Smooth muscle cell (in vitro differentiated cells): ENCODE data around the gene ZNF581. TPM values are rescaled to one million over a fixed set of nuclear protein-coding genes. Genes with fewer than 3 reads are reported as not detected.

Experiments used
- DNase-seq: peaks from one replicate; lab custom pipeline; 2025; ENCODE audit not compliant: unreplicated experiment; lab: John Stamatoyannopoulos, UW
- H2AFZ ChIP-seq: fragments of 200-600 bp; sonication (generic); 2 replicates; pipeline ENCODE4 v1.6.0; 2016; ENCODE audit warnings: antibody characterized with exemption, low read depth, mild to moderate bottlenecking
- H3F3A ChIP-seq: fragments of 200-600 bp; sonication (generic); 2 replicates; pipeline ENCODE4 v1.6.0; 2017; ENCODE audit warnings: antibody characterized with exemption, low read depth
- H3K27ac ChIP-seq: fragments of 200-600 bp; sonication (generic); 2 replicates; pipeline ENCODE4 v1.5.1; 2016; ENCODE audit warnings: low read depth, mild to moderate bottlenecking
- H3K27me3 ChIP-seq: fragments of 200-600 bp; sonication (generic); 2 replicates; pipeline ENCODE4 v1.6.1; 2016; ENCODE audit warnings: low read depth, mild to moderate bottlenecking
- H3K36me3 ChIP-seq: fragments of 200-600 bp; sonication (generic); 2 replicates; pipeline ENCODE4 v1.5.1; 2016; ENCODE audit warnings: low read depth
- H3K4me1 ChIP-seq: fragments of 200-600 bp; sonication (generic); 2 replicates; pipeline ENCODE4 v1.5.1; 2016; ENCODE audit warnings: low read depth
- H3K4me2 ChIP-seq: fragments of 200-600 bp; sonication (generic); 2 replicates; pipeline ENCODE4 v1.6.0; 2016; ENCODE audit warnings: mild to moderate bottlenecking
- H3K4me3 ChIP-seq: fragments of 200-600 bp; sonication (generic); 2 replicates; pipeline ENCODE4 v1.5.1; 2016; ENCODE audit warnings: mild to moderate bottlenecking
- H3K79me2 ChIP-seq: fragments of 200-600 bp; sonication (generic); 2 replicates; pipeline ENCODE4 v1.6.0; 2016; ENCODE audit warnings: low read depth, mild to moderate bottlenecking
- H3K9ac ChIP-seq: fragments of 200-600 bp; sonication (generic); 2 replicates; pipeline ENCODE4 v1.6.0; 2016; ENCODE audit warnings: low read depth
- H3K9me3 ChIP-seq: fragments of 200-600 bp; sonication (generic); replicated peaks from 2 replicates; pipeline ENCODE4 v1.5.1; 2016; ENCODE audit warnings: low read depth
- H4K20me1 ChIP-seq: fragments of 200-600 bp; sonication (generic); 2 replicates; pipeline ENCODE4 v1.6.0; 2016; ENCODE audit warnings: low read depth
- whole genome bisulfite sequencing: methylation state at CpG from one replicate; pipeline ENCODE4 v1.1.7; 2016; ENCODE audit warnings: low lambda C conversion rate; 5-methylcytosine and 5-hydroxymethylcytosine counted together
- polyA plus RNA-seq: library from polyadenylated mRNA; unstranded; fragments of >200 nt; fragmentation: Nextera tagmentation; extraction: Ambion mirVana; gene quantifications from 2 replicates; pipeline ENCODE4 v1.2.1, GENCODE V29; 2016
- total RNA-seq: library from RNA; depleted of rRNA; stranded (reverse); fragments of >200 nt; gene quantifications from 2 replicates; pipeline ENCODE4 v1.2.3, GENCODE V29; 2014
- TF ChIP-seq, protein P1 (sequence below): fragments of 200-600 bp; sonication (generic); IDR thresholded peaks from 2 replicates; pipeline ENCODE4 v1.5.1; 2017; ENCODE audit warnings: borderline replicate concordance, mild to moderate bottlenecking, antibody characterized with exemption; ENCODE audit not compliant: insufficient read depth, poor library complexity, severe bottlenecking

Gene ZNF581
- total and polyA plus RNA-seq, 2 experiments from 2014 or later: 10.0 to 21.4 TPM

DNA sequence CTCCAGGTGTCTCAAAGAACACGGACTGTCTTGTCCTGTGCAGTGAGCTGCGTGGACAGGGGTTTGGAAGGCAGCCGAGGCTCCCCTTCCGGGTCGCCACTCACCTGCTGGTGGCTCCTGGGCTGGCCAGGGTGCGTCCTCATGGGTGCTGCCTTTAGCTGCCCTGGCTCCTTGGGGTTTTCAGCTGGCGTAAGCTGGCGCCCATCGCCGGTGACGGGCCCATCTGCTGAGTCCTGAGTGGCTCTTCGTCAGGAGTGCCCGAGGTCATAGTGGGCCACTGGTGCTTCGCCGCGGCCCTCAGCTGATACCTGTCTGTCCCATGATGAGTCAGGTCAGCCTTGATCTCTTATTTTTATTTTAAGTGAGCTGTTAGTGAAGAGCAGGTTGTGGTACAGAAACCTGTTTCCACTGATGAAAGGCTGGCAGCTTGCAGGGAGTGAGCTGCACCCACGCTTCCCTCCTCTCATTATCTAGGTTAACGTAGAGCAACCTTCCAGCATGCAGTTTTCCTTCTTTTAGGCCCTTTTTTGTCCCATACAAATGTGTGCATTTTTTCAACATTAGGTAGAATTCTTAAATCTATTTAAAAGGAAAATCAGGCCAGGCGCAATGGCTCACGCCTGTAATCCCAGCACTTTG, 50.0 kb downstream of the ZNF581 start:
- H3K9me3 ChIP-seq: no peaks in the 10 kb centered on the region
- H3K4me1 ChIP-seq: no peaks in the 10 kb centered on the region
- no peaks in the 10 kb centered on the region for H3K27me3 ChIP-seq
- no peaks in the 10 kb centered on the region for H3K36me3 ChIP-seq
- TF ChIP-seq, protein P1, sequence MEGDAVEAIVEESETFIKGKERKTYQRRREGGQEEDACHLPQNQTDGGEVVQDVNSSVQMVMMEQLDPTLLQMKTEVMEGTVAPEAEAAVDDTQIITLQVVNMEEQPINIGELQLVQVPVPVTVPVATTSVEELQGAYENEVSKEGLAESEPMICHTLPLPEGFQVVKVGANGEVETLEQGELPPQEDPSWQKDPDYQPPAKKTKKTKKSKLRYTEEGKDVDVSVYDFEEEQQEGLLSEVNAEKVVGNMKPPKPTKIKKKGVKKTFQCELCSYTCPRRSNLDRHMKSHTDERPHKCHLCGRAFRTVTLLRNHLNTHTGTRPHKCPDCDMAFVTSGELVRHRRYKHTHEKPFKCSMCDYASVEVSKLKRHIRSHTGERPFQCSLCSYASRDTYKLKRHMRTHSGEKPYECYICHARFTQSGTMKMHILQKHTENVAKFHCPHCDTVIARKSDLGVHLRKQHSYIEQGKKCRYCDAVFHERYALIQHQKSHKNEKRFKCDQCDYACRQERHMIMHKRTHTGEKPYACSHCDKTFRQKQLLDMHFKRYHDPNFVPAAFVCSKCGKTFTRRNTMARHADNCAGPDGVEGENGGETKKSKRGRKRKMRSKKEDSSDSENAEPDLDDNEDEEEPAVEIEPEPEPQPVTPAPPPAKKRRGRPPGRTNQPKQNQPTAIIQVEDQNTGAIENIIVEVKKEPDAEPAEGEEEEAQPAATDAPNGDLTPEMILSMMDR: no peak
- H3K4me3 ChIP-seq: no peak overlapping the region
- H3K79me2 ChIP-seq: no peaks in the 10 kb centered on the region
- H3F3A ChIP-seq: no peaks in the 10 kb centered on the region
- WGBS: 95% methylated on average over 20 of the region's 20 CpGs
- H4K20me1 ChIP-seq: peaks cover 29% of the 10 kb centered on the region
- H3K9ac ChIP-seq: no peak overlapping the region
- no peak overlapping the region for H2AFZ ChIP-seq
- no peak for DNase-seq
- no peak overlapping the region for H3K4me2 ChIP-seq
- H3K27ac ChIP-seq: no peak overlapping the region

DNA sequence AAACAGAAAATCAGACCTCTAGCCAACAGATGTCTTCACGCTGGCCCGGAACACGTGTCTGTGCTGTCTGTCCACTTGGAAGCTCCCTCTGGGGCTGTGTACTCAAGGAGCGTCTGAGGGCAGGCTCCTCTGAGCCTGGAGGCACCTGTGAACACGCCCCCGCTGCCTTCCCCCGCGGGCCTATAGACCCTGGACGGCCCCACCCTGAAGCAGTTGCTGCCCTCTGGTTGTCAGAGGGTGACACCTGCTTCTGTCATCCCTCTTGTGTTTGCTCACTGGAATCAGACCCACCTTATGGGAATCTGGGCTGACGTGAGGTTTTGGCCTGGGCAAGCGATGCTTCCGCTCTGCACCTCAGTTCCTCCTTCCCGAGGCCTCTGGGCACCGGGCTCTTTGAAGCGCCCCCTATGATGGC, 50.8 kb downstream of the ZNF581 start:
- no peak overlapping the region for H2AFZ ChIP-seq
- no peak overlapping the region for H3K27ac ChIP-seq
- H3K36me3 ChIP-seq: no peaks in the 10 kb centered on the region
- no peak overlapping the region for H3K9ac ChIP-seq
- H3F3A ChIP-seq: no peaks in the 10 kb centered on the region
- H3K4me3 ChIP-seq: no peak overlapping the region
- no peaks in the 10 kb centered on the region for H3K4me1 ChIP-seq
- no peaks in the 10 kb centered on the region for H3K9me3 ChIP-seq
- no peak overlapping the region for H3K4me2 ChIP-seq
- H3K27me3 ChIP-seq: no peaks in the 10 kb centered on the region
- DNase-seq: no peak
- WGBS: 95% methylated on average over 15 of the region's 15 CpGs
- peaks cover 21% of the 10 kb centered on the region for H4K20me1 ChIP-seq
- TF ChIP-seq, protein P1: no peak
- H3K79me2 ChIP-seq: no peaks in the 10 kb centered on the region

DNA sequence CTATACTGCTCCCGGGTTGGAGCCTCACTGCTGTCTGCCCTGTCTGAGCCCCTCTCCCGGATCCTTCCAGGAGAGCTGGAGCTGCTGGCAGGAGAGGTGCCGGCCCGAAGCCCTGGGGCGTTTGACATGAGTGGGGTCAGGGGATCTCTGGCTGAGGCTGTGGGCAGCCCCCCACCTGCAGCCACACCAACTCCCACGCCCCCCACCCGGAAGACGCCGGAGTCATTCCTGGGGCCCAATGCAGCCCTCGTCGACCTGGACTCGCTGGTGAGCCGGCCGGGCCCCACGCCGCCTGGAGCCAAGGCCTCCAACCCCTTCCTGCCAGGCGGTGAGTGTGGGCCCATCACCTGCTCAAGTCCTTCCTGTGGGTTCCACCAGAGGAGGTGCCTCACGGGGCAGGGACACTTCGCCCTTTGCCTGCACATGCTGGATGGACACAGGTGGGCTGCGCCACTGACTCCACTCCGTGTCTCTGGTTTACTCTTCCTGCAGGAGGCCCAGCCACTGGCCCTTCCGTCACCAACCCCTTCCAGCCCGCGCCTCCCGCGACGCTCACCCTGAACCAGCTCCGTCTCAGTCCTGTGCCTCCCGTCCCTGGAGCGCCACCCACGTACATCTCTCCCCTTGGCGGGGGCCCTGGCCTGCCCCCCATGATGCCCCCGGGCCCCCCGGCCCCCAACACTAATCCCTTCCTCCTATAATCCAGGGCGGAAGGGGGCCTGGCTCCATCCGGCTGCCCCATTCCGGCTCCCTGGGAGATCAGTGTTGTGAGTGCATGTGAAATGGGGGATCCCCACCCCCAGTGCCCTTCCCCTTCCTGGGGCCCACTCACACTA, 51.4 kb downstream of the ZNF581 start:
- no peak overlapping the region for H2AFZ ChIP-seq
- H3K4me2 ChIP-seq: no peak overlapping the region
- TF ChIP-seq, protein P1: no peak
- H3K9ac ChIP-seq: no peak overlapping the region
- H4K20me1 ChIP-seq: peaks cover 15% of the 10 kb centered on the region
- WGBS: 95% methylated on average over 24 of the region's 37 CpGs
- H3K4me3 ChIP-seq: no peak overlapping the region
- H3F3A ChIP-seq: no peaks in the 10 kb centered on the region
- DNase-seq: no peak
- H3K79me2 ChIP-seq: no peaks in the 10 kb centered on the region
- H3K27me3 ChIP-seq: no peaks in the 10 kb centered on the region
- H3K4me1 ChIP-seq: no peaks in the 10 kb centered on the region
- H3K9me3 ChIP-seq: no peaks in the 10 kb centered on the region
- H3K27ac ChIP-seq: no peak overlapping the region
- no peaks in the 10 kb centered on the region for H3K36me3 ChIP-seq

Other genes starting within 250 kb of the ZNF581 start
- 34.8 and 39.9 TPM in 2 replicates for gene UBE2S, start 235.9 kb upstream of the ZNF581 start, total RNA-seq
- 162 and 171 TPM in 2 replicates for gene UBE2S, start 235.9 kb upstream of the ZNF581 start, polyA plus RNA-seq
- not detected in 2 replicates for gene SHISA7, start 200.3 kb upstream of the ZNF581 start, total RNA-seq
- not detected in 2 replicates for gene SHISA7, start 200.3 kb upstream of the ZNF581 start, polyA plus RNA-seq
- gene ISOC2, start 182.0 kb upstream of the ZNF581 start, total RNA-seq: 47.3 and 56.5 TPM in 2 replicates
- gene ISOC2, start 182.0 kb upstream of the ZNF581 start, polyA plus RNA-seq: 37.3 and 61.4 TPM in 2 replicates
- gene C19orf85, start 178.9 kb upstream of the ZNF581 start, total RNA-seq: not detected in 2 replicates
- not detected in 2 replicates for gene C19orf85, start 178.9 kb upstream of the ZNF581 start, polyA plus RNA-seq
- gene ZNF628, start 167.0 kb upstream of the ZNF581 start, total RNA-seq: 2.4 and 2.6 TPM in 2 replicates
- 1.3 and 2.0 TPM in 2 replicates for gene ZNF628, start 167.0 kb upstream of the ZNF581 start, polyA plus RNA-seq
- gene NAT14, start 158.5 kb upstream of the ZNF581 start, total RNA-seq: 14.3 and 17.3 TPM in 2 replicates
- 67.5 and 72.1 TPM in 2 replicates for gene NAT14, start 158.5 kb upstream of the ZNF581 start, polyA plus RNA-seq
- gene SSC5D, start 155.2 kb upstream of the ZNF581 start, total RNA-seq: 3.0 and 3.8 TPM in 2 replicates
- gene SSC5D, start 155.2 kb upstream of the ZNF581 start, polyA plus RNA-seq: 11.2 and 13.6 TPM in 2 replicates
- gene SBK2, start 106.5 kb upstream of the ZNF581 start, total RNA-seq: not detected in 2 replicates
- gene SBK2, start 106.5 kb upstream of the ZNF581 start, polyA plus RNA-seq: not detected in 2 replicates
- gene SBK3, start 98.1 kb upstream of the ZNF581 start, total RNA-seq: not detected in 2 replicates
- gene SBK3, start 98.1 kb upstream of the ZNF581 start, polyA plus RNA-seq: 0.37 TPM in 1 of 2 replicates, not detected in the other
- gene ZNF579, start 62.8 kb upstream of the ZNF581 start, total RNA-seq: 4.2 TPM in 2 replicates
- gene ZNF579, start 62.8 kb upstream of the ZNF581 start, polyA plus RNA-seq: 15.1 and 15.8 TPM in 2 replicates
- gene FIZ1, start 44.1 kb upstream of the ZNF581 start, total RNA-seq: 4.6 and 10.4 TPM in 2 replicates
- 16.8 and 17.7 TPM in 2 replicates for gene FIZ1, start 44.1 kb upstream of the ZNF581 start, polyA plus RNA-seq
- 16.3 and 20.1 TPM in 2 replicates for gene ZNF524, start 43.4 kb upstream of the ZNF581 start, total RNA-seq
- gene ZNF524, start 43.4 kb upstream of the ZNF581 start, polyA plus RNA-seq: 13.3 and 19.4 TPM in 2 replicates
- gene ZNF865, start 38.0 kb upstream of the ZNF581 start, total RNA-seq: 3.0 and 3.8 TPM in 2 replicates
- gene ZNF865, start 38.0 kb upstream of the ZNF581 start, polyA plus RNA-seq: 1.2 and 2.0 TPM in 2 replicates
- 3.1 and 3.8 TPM in 2 replicates for gene ZNF784, start 19.1 kb upstream of the ZNF581 start, total RNA-seq
- gene ZNF784, start 19.1 kb upstream of the ZNF581 start, polyA plus RNA-seq: 7.2 and 7.3 TPM in 2 replicates
- 6.2 and 11.9 TPM in 2 replicates for gene ZNF580, start 2.6 kb upstream of the ZNF581 start, total RNA-seq
- 68.8 and 76.8 TPM in 2 replicates for gene ZNF580, start 2.6 kb upstream of the ZNF581 start, polyA plus RNA-seq
- 6.9 and 7.7 TPM in 2 replicates for gene CCDC106, start 4.6 kb downstream of the ZNF581 start, total RNA-seq
- 18.3 and 24.8 TPM in 2 replicates for gene CCDC106, start 4.6 kb downstream of the ZNF581 start, polyA plus RNA-seq
- 70.7 and 75.0 TPM in 2 replicates for gene U2AF2, start 11.4 kb downstream of the ZNF581 start, total RNA-seq
- 8.4 and 14.4 TPM in 2 replicates for gene U2AF2, start 11.4 kb downstream of the ZNF581 start, polyA plus RNA-seq
- 25.3 and 34.5 TPM in 2 replicates for gene EPN1, start 31.6 kb downstream of the ZNF581 start, total RNA-seq
- 119 and 121 TPM in 2 replicates for gene EPN1, start 31.6 kb downstream of the ZNF581 start, polyA plus RNA-seq
- not detected in 2 replicates for gene NLRP9, start 94.8 kb downstream of the ZNF581 start, total RNA-seq
- 0.07 TPM in 1 of 2 replicates, not detected in the other for gene NLRP9, start 94.8 kb downstream of the ZNF581 start, polyA plus RNA-seq
- not detected in 2 replicates for gene RFPL4A, start 115.4 kb downstream of the ZNF581 start, total RNA-seq
- gene RFPL4A, start 115.4 kb downstream of the ZNF581 start, polyA plus RNA-seq: not detected in 2 replicates
- gene RFPL4AL1, start 125.5 kb downstream of the ZNF581 start, total RNA-seq: not detected in 2 replicates
- gene RFPL4AL1, start 125.5 kb downstream of the ZNF581 start, polyA plus RNA-seq: not detected in 2 replicates
- gene NLRP11, start 188.3 kb downstream of the ZNF581 start, total RNA-seq: not detected in 2 replicates
- gene NLRP11, start 188.3 kb downstream of the ZNF581 start, polyA plus RNA-seq: not detected in 2 replicates
- gene NLRP4, start 192.9 kb downstream of the ZNF581 start, total RNA-seq: not detected in 2 replicates
- not detected in 2 replicates for gene NLRP4, start 192.9 kb downstream of the ZNF581 start, polyA plus RNA-seq